Dedifferentiated amniotic fluid mesenchymal stem cell (primary cell): ENCODE data around the gene RAB31.
"Not testable (repeated sequence)": the region's sequence is repeated elsewhere in the genome, so short reads cannot be mapped to it uniquely, and the experiment has no call there.

Experiments used
- DNase-seq: peaks from one replicate; pipeline ENCODE4 v3.0.0-alpha.2; 2016; ENCODE audit errors: extremely low spot score

The RAB31 gene

GRCh38 chr18:9758624-9759075 lies 50.5 kb downstream of the RAB31 start:
- no peak for DNase-seq

GRCh38 chr18:9760641-9761040 lies 52.5 kb downstream of the RAB31 start:
- DNase-seq = no peak

- DNase-seq = no peak
Measured at GRCh38 chr18:9762526-9762925, 54.4 kb downstream of the RAB31 start.

GRCh38 chr18:9763157-9763556 lies 55.1 kb downstream of the RAB31 start:
- no peak for DNase-seq

GRCh38 chr18:9764011-9764481 lies 55.9 kb downstream of the RAB31 start:
- DNase-seq = no peak

- no peak for DNase-seq
Measured at GRCh38 chr18:9765501-9765900, 57.4 kb downstream of the RAB31 start.

- DNase-seq = no peak
Measured at GRCh38 chr18:9766076-9766481, 58.0 kb downstream of the RAB31 start.

- DNase-seq = no peak
Measured at GRCh38 chr18:9766740-9767139, 58.6 kb downstream of the RAB31 start.

- DNase-seq = not testable (repeated sequence)
Measured at GRCh38 chr18:9768071-9768691, 60.1 kb downstream of the RAB31 start.

- DNase-seq = not testable (repeated sequence)
Measured at GRCh38 chr18:9770111-9770510, 62.0 kb downstream of the RAB31 start.

GRCh38 chr18:9771261-9771976 lies 63.3 kb downstream of the RAB31 start:
- DNase-seq = no peak

GRCh38 chr18:9771977-9772660 lies 64.0 kb downstream of the RAB31 start:
- DNase-seq = no peak

GRCh38 chr18:9772847-9773677 lies 65.0 kb downstream of the RAB31 start:
- no peak for DNase-seq

GRCh38 chr18:9774150-9774549 lies 66.0 kb downstream of the RAB31 start:
- no peak for DNase-seq

- no peak for DNase-seq
Measured at GRCh38 chr18:9775178-9775577, 67.1 kb downstream of the RAB31 start.

- DNase-seq = no peak
Measured at GRCh38 chr18:9779630-9780029, 71.5 kb downstream of the RAB31 start.

GRCh38 chr18:9782073-9782857 lies 74.2 kb downstream of the RAB31 start:
- DNase-seq = peak; percentile 79

- no peak for DNase-seq
Measured at GRCh38 chr18:9786631-9787030, 78.5 kb downstream of the RAB31 start.

GRCh38 chr18:9787036-9787435 lies 78.9 kb downstream of the RAB31 start:
- DNase-seq = no peak

GRCh38 chr18:9787712-9788111 lies 79.6 kb downstream of the RAB31 start:
- no peak for DNase-seq

GRCh38 chr18:9788140-9788539 lies 80.0 kb downstream of the RAB31 start:
- DNase-seq = no peak
